ENCODE data around the gene OR6V1. TPM values are rescaled to one million over a fixed set of nuclear protein-coding genes. Genes with fewer than 3 reads are reported as not detected.

OR6V1 gene
- total and polyA plus RNA-seq, 8 donors = not detected

GRCh38 chr7:143038635-143039034 lies 13.5 kb upstream of the OR6V1 start:
- no peaks in the 10 kb centered on the region for H3K4me1 ChIP-seq
- TF ChIP-seq POLR2A (IDR thresholded peaks at IDR 0.05) (no peak), POLR2AphosphoS5 (IDR thresholded peaks at IDR 0.05) (no peak), EP300 (IDR thresholded peaks at IDR 0.05) (no peak), CTCF (IDR thresholded peaks at IDR 0.05) (no peak)
- H3K9me3 ChIP-seq = peaks cover 0 to 21% (median 3%) of the 10 kb centered on the region in 4 donors
- 87 to 94% (median 92%) methylated on average over 5 of the region's 5 CpGs for WGBS, 5 donors
- DNase-seq = no peak
- no peaks in the 10 kb centered on the region for H3K36me3 ChIP-seq
- no peaks in the 10 kb centered on the region for H3K27me3 ChIP-seq
- H3K4me3 ChIP-seq = no peak overlapping the region
- no peak overlapping the region for H3K27ac ChIP-seq
- intact Hi-C loops (cut with DNase I; ENCODE audit: low total_unique reads) = no loop called here

- H3K27ac ChIP-seq = no peak overlapping the region
- no peak overlapping the region for H3K4me3 ChIP-seq
- intact Hi-C loops (cut with DNase I; ENCODE audit: low total_unique reads) = no loop called here
- no peaks in the 10 kb centered on the region for H3K4me1 ChIP-seq
- DNase-seq = no peak
- H3K27me3 ChIP-seq = no peaks in the 10 kb centered on the region
- no peak for TF ChIP-seq POLR2A (IDR thresholded peaks at IDR 0.05)
- no peak for TF ChIP-seq CTCF (IDR thresholded peaks at IDR 0.05)
- TF ChIP-seq EP300 (IDR thresholded peaks at IDR 0.05) = no peak
- TF ChIP-seq POLR2AphosphoS5 (IDR thresholded peaks at IDR 0.05) = no peak
- H3K36me3 ChIP-seq = no peaks in the 10 kb centered on the region
- H3K9me3 ChIP-seq = peaks cover 0 to 9% (median 0%) of the 10 kb centered on the region in 4 donors
- 76 to 90% (median 78%) methylated on average over 3 of the region's 3 CpGs for WGBS, 5 donors
Observed at GRCh38 chr7:143040209-143040715, 11.9 kb upstream of the OR6V1 start.

GRCh38 chr7:143041346-143041745 lies 10.8 kb upstream of the OR6V1 start:
- no peak for DNase-seq
- Histone ChIP-seq H3K36me3 (no peaks in the 10 kb centered on the region), H3K9me3 (peaks cover 0 to 2% (median 0%) of the 10 kb centered on the region in 4 donors), H3K27ac (no peak overlapping the region), H3K4me3 (no peak overlapping the region), H3K4me1 (no peaks in the 10 kb centered on the region), H3K27me3 (no peaks in the 10 kb centered on the region)
- intact Hi-C loops (cut with DNase I; ENCODE audit: low total_unique reads) = no loop called here
- no peak for TF ChIP-seq POLR2A (IDR thresholded peaks at IDR 0.05)
- no peak for TF ChIP-seq POLR2AphosphoS5 (IDR thresholded peaks at IDR 0.05)
- no peak for TF ChIP-seq EP300 (IDR thresholded peaks at IDR 0.05)
- TF ChIP-seq CTCF (IDR thresholded peaks at IDR 0.05) = no peak
- WGBS, 5 donors = 93 to 97% (median 94%) methylated on average over 6 of the region's 6 CpGs

GRCh38 chr7:143042159-143042789 lies 9.9 kb upstream of the OR6V1 start:
- Histone ChIP-seq H3K36me3 (no peaks in the 10 kb centered on the region), H3K4me3 (no peak overlapping the region), H3K27me3 (no peaks in the 10 kb centered on the region), H3K9me3 (no peaks in the 10 kb centered on the region), H3K27ac (no peak overlapping the region), H3K4me1 (no peaks in the 10 kb centered on the region)
- no peak for TF ChIP-seq POLR2A (IDR thresholded peaks at IDR 0.05)
- TF ChIP-seq POLR2AphosphoS5 (IDR thresholded peaks at IDR 0.05) = no peak
- TF ChIP-seq EP300 (IDR thresholded peaks at IDR 0.05) = no peak
- TF ChIP-seq CTCF (IDR thresholded peaks at IDR 0.05) = no peak
- intact Hi-C loops (cut with DNase I; ENCODE audit: low total_unique reads) = no loop called here
- DNase-seq = peak in 1 of 2 donors; percentile 6
- 45 to 66% (median 57%) methylated on average over 3 of the region's 3 CpGs for WGBS, 5 donors

All from stomach (tissue), 9 donors.